ENCODE measurements around the gene GCM1.

DNA sequence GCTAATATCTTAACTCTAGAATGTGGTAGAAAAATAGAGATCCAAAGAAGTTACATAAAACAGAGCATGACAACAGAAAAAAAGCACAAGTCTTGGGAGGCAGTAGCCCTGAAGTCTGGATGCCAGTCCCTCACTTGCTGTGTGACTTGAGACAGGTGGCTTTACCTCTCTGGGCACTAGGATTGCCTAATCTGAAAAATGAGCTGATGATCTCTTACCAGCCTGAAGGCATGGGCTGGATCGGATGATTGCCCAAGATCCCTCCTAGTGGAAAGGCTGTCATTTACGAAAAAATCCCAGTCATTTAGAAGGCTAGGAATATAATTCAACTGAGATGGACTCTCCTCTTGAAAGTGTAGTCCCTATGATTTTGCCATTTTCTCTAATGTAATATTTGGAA, 10.9 kb upstream of the GCM1 start:
- TF ChIP-seq, protein P1, sequence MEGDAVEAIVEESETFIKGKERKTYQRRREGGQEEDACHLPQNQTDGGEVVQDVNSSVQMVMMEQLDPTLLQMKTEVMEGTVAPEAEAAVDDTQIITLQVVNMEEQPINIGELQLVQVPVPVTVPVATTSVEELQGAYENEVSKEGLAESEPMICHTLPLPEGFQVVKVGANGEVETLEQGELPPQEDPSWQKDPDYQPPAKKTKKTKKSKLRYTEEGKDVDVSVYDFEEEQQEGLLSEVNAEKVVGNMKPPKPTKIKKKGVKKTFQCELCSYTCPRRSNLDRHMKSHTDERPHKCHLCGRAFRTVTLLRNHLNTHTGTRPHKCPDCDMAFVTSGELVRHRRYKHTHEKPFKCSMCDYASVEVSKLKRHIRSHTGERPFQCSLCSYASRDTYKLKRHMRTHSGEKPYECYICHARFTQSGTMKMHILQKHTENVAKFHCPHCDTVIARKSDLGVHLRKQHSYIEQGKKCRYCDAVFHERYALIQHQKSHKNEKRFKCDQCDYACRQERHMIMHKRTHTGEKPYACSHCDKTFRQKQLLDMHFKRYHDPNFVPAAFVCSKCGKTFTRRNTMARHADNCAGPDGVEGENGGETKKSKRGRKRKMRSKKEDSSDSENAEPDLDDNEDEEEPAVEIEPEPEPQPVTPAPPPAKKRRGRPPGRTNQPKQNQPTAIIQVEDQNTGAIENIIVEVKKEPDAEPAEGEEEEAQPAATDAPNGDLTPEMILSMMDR (IDR thresholded peaks at IDR 0.05): no peak
- no peak for TF ChIP-seq POLR2A (IDR thresholded peaks at IDR 0.05)

All from Peyer's patch (tissue), 4 donors.